ENCODE results near the gene UBE2D3.

The UBE2D3 gene

DNA sequence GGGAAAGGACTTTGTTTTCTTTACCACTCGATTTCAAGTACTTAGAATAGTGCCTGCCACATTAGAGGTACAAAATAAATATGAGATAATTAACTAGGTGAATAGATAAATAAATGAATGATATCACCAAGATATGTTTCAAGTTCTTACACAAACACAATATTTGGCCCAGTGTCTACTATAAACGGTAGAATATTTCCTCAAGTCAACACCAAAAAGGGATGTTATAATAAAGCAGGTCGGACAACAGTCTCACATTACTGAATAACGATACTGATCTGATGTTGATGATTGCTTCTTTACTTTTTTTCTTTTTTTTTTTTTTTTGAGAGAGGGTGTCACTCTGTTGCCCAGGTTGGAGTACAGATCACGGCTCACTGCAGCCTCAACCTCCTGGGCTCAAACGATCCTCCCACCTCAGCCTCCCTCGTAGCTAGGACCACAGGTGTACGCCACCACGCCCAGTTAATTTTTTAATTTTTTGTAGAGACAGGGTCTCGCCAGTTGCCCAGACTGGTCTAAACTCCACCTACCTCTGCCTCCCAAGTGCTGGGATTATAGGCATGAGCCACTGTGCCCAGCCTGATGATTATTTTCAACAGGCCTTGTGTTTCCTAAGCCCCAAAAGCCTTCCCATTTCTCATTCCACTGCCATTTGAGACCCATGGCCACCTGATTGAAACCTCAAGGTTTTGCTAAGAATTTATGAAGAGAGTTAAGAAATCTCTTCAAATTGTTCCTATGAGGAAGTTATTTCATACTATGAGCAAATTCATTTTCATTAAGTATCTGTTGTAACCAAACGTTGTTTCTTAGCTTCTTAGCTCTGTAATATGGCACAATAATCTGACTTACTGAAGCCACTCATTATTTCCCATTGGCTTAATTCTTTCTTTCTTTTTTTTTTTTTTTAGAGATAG is 68.8 kb downstream of the UBE2D3 start:
- in situ Hi-C loops (cut with MboI; ENCODE audit: low sequenced_read_pairs): no loop called here

GRCh38 chr4:102757681-102758080 is 69.7 kb downstream of the UBE2D3 start:
- in situ Hi-C loops (cut with MboI; ENCODE audit: low sequenced_read_pairs): no loop called here

DNA sequence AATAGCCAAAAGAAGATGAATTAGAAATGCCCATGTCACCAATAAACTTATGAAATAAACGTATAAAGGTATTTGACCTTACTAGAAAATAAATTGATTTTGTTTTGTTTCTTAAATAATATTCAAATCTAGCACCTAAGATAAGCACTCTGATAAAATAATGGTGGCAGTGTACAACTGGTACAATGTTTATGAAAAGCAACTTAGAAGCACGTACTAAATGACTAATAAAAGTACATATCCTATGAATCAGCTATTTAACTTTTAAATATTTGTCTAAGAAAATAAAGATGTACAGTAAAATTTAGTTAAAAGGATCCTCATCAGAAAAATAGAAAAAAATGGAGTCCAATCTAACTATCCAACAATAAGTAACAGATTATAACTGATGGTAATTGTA is 73.3 kb downstream of the UBE2D3 start:
- in situ Hi-C loops (cut with MboI; ENCODE audit: low sequenced_read_pairs): no loop called here

DNA sequence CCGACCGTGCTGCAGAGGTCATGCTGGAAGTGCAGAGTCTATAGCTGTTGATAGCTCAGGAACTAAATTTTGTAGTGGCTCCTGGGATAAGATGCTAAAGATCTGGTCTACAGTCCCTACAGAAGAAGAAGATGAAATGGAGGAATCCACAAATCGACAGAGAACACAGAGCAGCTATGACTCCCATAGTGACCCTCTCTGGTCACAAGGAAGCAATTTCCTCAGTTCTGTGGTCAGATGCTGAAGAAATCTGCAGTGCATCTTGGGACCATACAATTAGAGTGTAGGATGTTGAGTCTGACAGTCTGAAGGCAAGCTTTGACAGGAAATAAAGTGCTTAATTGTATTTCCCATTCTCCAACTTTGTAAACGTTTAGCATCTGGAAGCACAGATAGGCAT is 75.4 kb downstream of the UBE2D3 start:
- in situ Hi-C loops (cut with MboI; ENCODE audit: low sequenced_read_pairs): no loop called here
